Measurements from ENCODE around the gene SORCS3. TPM values are rescaled to one million over a fixed set of nuclear protein-coding genes. Genes with fewer than 3 reads are reported as not detected.

Gene SORCS3
- polyA plus RNA-seq, 4 donors = 4.2 to 21.8 (median 4.8) TPM

DNA sequence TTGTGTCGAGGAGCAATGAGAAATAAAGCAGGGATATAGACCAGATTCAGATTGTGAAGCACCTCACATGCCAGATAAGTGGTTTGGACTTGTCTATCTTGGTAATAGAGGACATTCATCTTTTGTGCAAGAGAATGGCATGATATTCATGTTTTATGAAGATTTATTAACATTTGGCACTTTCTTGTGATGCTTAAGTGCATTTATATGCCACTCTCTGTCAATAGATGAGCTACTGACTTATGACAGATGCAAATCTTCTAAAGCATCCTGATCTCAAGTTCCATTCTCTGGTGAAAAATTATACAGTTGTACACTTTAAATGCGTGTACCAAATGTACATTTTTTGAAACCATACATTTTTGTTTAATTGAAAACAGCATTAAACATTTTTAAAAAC lies 415.3 kb downstream of the SORCS3 start:
- DNase-seq (ENCODE audit: low read depth in 4 of 4, low spot score in 3 of 4) = no peak

DNA sequence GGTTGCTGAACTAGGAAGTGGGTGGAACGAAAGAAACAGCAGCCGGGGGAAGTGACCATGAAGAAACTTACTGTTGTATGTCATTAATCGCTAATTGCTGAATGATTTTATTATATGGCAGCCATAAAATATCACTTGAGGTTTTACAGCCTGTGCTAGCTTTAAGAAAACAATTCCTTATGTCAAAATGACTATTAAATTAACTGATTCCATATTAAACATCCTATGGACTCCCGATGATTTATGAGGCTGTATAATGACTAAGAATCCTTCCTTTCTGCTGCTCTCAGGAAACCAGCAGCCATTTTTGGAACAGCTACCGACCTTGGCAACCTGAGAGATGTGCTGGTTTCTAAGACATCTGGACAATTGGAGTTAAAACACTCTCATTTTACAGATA lies 421.9 kb downstream of the SORCS3 start:
- DNase-seq (ENCODE audit: low read depth in 4 of 4, low spot score in 3 of 4) = peak in 3 of 4 donors; percentile 14 to 46 (median 30)

DNA sequence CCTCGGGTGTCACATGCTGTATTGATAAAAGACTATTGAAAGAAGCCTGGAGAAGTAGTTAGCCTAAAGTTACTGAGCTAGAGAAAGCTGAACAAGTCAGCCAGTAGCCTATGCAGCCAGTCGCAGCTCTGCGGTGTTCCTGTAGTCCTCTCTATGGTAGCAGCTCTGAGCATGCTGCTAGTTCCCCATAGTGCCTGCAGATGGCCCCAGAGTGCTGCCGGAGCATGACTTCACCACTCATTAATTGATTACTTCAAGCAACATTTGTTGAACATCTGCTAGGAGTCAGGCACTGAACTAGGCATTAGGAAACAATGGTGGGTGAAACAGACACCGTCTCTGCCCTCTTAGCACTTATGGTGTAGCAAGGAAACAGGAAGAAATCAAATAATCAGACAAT lies 422.7 kb downstream of the SORCS3 start:
- peak in 3 of 4 donors; percentile 14 to 40 (median 18) for DNase-seq (ENCODE audit: low read depth in 4 of 4, low spot score in 3 of 4)

DNA sequence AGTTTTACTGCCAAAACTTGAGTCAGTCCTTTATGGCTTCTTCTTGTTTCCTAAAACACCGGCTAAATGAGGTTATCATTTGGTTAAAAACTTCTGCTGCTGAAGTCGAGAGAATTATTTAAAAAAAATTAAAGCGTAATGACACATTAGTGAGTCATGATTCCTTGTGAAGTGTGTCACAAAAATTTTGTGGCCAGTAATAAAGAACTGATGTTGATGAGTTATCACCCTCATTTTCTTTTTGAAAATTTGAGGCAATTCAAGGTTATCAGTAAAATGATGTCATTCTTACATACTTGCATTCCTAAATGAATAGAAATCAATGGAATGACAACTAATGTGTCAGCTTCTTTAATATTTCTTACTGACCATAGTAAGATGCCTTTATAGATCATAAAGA lies 427.4 kb downstream of the SORCS3 start:
- no peak for DNase-seq (ENCODE audit: low read depth in 4 of 4, low spot score in 3 of 4)

DNA sequence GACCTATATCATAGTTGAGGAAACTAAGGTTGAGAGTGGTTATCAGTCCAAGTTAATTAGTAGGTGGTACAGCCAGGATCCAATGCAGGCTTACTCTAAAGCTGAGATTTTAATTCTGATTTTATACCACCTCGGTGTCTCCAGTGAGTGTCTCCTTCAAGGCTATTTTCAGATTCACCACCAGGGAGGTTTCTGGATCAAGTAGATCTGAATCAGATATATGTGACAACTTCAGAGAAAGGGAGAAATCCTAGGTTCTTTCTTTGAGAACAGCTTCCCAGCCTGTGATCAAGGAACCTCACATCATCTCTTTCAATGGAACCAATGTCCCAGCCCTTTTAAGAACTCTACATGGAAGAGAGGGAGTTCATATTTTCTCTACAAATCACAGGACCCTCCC lies 429.2 kb downstream of the SORCS3 start:
- DNase-seq (ENCODE audit: low read depth in 4 of 4, low spot score in 3 of 4) = no peak

DNA sequence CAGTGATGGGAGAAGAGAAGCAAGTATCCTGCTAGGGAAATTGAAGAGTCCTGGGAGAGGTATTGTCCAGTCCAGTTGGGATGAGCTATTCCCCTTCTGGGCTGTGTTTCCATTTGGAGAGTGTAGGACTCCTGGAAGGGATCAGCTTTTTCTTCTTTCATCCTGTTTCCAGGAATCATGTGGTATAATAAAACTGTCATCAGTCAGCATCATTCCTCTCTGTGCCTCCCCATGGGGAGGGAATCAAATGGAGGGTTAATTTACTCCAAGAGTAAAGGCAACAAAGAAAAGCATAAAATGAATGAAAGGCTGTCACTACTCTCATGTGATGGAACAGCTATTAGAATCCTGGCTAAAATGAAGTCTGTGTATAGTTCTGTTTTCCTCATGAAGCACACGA lies 429.9 kb downstream of the SORCS3 start:
- no peak for DNase-seq (ENCODE audit: low read depth in 4 of 4, low spot score in 3 of 4)

DNA sequence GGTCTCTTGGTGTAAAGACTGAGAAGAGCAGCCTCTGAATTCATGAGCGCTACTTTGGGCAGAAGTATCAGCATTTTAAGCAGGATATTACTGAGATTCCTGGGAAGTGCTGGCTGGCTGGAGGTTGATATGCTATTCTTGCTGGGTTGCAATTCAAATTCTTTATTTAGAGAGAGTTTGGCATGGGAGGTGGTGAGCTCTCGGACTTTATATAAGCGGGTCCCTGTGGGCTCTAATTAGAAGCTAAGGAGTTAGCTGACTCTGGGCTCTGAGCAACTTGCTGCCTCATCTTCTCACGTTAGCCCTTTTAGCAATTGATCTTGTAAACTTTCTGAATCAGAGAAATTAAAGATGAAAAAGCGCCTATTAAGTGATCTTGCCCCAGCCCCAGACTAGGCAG lies 430.9 kb downstream of the SORCS3 start:
- no peak for DNase-seq (ENCODE audit: low read depth in 4 of 4, low spot score in 3 of 4)

DNA sequence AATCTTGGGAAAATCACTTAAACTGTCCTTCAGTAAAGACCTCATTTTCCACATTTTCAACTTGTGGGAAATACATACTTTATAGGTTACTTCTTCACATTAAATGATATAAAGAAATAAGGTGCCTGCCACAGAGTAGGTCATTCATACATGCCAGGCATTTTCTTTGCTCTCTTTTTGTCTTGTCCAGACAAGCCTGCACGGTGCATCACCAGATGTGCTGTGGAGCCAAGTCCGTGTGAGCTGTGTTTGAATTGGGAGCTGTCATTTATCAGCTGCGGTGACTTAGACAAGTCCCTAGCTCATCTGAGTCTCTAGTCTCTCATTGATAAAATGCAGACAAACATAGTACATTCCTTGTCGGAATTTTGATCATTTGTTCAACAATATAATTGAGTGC lies 432.9 kb downstream of the SORCS3 start:
- DNase-seq (ENCODE audit: low read depth in 4 of 4, low spot score in 3 of 4) = no peak

DNA sequence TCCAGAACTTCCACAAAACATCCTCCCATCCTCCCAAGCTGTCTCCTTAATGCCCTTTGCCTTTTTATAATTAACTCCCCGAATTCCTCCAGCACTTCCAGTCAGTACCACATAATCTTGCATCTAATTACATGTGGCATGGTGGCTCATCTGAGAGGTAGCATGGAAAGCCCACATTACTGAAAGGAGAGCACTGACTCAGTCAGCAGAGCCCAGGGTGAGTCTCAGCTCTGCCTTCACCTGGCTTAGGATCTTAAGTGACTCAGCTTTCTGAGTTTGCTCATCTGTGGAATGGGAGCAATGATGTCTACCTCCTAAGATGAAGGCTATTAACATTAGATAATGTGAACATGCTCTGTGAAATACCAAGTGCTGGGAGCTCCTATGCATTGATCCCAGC lies 433.9 kb downstream of the SORCS3 start:
- no peak for DNase-seq (ENCODE audit: low read depth in 4 of 4, low spot score in 3 of 4)

DNA sequence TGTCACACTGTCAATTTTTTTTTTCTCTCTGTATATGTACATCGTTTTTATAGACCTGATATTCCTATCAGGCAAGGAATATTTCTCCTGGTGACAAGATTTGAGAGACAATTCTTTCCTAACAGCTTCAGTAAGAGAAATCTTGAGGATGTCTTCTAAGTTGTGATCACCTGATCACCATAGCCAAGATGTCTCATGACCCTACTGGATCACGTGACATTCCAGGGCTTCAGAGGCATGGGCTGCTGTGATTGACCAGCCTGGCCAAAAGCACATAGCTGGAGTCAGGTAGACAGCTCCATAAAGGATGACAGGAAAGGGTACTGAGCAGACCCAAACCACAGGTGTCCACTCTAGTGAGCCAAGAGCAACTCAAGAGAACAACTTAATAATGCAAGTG lies 444.9 kb downstream of the SORCS3 start:
- DNase-seq (ENCODE audit: low read depth in 4 of 4, low spot score in 3 of 4) = no peak

DNA sequence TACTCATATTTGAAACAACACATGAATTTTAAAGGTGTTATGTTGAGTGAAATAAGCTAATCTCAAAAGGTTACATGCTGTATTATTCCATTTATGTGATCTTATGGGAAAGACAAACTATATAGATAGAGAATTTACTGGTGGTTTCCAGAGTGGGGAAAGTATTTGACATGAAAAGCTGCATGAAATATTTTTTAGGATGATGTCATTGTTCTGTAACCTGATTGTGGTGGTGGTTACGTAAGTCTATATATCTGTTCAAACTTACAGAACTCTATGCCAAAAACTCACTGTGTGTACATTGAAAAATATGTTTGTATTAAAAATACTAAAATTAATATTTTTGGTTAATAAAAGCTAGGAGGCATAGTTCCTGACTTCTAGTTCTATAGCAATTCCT lies 453.0 kb downstream of the SORCS3 start:
- DNase-seq (ENCODE audit: low read depth in 4 of 4, low spot score in 3 of 4) = no peak

DNA sequence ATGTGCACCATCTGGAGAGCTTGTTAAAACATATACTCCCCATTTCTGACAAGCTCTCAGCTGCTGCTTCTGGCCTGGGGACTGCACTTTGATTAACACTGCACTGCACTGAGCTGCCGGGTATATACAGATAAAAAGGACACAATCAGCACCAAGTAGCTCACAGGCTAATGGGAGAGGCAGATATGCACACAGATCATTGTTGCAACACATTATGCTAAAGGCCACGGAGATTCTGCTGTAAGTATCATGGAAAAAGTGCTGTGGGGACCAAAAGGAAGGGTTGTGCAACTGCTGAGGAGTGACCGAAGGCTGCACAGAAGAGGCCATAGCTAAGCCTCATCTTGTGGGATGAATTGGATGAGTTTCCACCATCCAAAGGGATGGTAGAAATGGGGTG lies 455.2 kb downstream of the SORCS3 start:
- DNase-seq (ENCODE audit: low read depth in 4 of 4, low spot score in 3 of 4) = no peak

DNA sequence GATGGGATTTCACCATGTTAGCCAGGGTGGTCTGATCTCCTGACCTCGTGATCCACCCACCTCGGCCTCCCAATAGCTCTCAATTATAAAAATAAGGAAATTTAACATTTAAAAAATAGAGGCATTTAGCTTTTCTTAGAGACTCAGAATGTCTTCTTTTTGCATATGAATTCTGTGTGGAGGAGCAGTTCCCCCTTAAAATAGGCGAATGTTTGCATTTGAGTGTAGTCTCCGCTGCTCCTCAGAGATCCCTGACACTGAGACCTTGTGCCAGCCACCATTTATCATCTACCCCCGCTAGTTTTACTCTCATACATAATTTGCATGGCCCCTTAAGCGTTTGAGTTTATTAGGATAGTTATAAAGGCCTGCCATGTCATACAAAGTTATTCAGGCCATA lies 461.9 kb downstream of the SORCS3 start:
- no peak for DNase-seq (ENCODE audit: low read depth in 4 of 4, low spot score in 3 of 4)

DNA sequence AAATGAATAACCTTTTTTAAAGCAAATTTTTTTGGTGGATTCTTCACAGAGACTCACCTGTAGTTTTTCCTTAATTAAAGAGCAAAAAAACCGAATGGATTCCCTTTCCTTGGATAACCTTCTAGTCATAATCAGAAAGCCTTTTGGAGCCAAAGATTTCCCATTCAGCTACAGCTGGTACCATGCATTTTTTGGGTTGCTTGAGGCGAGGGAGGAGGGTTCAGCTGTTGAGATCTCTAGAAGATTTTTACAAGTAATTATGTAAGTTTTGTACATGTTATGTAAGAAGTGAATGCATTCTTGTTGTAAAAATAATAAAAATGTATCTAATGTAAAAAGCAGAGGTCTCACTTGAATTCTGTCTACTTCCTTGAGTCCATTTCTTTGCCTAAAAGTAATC lies 463.2 kb downstream of the SORCS3 start:
- no peak for DNase-seq (ENCODE audit: low read depth in 4 of 4, low spot score in 3 of 4)

DNA sequence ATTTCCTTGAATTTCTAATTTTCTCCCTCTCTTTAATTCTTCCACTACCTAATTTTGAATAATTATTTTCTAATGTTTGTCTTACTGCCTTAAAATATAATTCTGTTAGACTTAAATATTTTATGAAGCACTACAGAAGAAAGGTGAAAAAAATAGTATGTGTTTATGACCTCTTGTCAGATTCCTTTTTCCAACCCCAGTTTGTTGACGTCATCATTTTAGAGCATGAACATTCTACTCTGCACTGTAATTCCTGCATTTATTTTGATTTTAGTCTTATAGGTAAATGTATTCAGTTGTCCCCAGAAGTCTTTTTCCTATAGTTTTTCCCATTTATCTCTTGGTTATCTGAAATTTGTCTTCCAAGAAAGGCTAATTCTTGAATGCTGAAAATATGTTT lies 468.1 kb downstream of the SORCS3 start:
- no peak for DNase-seq (ENCODE audit: low read depth in 4 of 4, low spot score in 3 of 4)

DNA sequence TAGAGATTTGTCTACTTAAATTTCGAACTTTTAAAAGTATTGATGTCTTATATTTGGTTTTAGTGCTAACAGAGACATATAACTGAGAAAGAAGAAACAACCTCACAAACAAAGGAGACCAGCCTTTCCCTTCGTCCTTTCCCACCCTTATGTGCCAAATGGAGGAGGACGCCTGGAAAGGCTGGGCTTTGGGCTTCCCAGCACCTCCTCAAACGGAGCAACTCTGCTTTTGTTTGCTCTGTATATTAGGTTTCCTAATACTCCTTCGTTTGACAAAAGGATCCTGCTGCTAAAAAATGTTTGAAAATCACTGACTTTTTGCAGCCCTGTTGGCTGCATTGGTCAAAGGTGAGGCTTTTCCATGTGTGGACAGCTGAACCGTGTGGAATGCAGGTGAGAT lies 471.8 kb downstream of the SORCS3 start:
- DNase-seq (ENCODE audit: low read depth in 4 of 4, low spot score in 3 of 4) = no peak

DNA sequence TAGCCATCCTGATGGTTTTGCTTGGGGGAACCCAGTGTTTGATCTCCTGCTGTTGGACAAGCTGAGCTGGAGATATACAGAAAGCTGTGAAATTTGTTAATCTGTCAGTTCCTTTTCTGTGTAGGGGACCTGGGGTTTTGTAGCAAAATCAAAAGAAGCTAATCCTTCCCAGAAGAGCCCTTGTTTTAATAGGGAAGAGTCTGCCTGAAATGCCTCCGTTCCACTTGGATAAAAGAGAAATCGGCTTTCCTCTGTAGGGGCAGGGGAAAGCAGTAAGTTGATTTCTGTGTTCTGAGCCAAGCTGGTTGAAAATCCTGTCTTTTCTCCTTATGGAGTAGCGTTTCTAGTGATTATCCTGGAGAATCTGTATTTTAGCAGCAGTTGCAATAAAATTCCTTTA lies 472.6 kb downstream of the SORCS3 start:
- no peak for DNase-seq (ENCODE audit: low read depth in 4 of 4, low spot score in 3 of 4)

DNA sequence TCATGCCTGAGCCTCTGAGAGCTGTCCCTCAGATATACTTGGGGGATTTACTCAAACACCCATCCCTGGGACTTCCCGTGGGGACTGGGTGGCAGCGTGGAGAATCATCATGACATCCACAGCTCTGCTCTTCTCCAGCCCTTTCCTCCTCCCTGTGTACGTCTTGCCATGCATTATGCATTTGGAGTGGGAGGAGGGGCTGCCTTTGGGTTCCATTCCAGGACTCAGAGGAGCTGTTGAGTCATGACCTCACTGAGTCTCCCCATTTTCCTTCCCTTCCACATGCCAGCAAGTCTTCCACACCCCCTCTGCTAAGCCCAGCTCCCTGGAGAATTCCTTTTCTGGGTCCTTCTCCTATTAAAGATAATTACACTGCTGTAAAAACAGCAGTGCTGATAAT lies 480.7 kb downstream of the SORCS3 start:
- DNase-seq (ENCODE audit: low read depth in 4 of 4, low spot score in 3 of 4) = no peak

DNA sequence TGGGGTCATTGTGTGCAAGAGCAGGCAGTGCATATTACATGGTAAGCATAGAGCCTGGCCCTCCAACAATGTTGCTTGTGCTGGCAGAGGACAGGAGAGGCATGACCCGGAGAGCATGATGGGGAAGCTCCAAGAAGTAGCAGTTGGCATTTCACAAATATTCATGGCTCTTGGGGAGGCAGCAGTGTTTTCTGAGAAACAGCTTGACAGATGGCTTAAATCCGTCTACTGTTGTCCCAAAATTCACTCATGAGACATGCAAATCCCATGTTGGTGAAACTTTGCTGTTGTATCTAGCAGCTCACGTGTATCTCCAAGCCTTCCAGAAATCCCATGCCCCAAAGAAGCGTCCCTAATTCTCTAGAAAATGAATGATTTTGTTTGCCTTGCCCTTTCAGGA lies 487.0 kb downstream of the SORCS3 start:
- DNase-seq (ENCODE audit: low read depth in 4 of 4, low spot score in 3 of 4) = no peak

DNA sequence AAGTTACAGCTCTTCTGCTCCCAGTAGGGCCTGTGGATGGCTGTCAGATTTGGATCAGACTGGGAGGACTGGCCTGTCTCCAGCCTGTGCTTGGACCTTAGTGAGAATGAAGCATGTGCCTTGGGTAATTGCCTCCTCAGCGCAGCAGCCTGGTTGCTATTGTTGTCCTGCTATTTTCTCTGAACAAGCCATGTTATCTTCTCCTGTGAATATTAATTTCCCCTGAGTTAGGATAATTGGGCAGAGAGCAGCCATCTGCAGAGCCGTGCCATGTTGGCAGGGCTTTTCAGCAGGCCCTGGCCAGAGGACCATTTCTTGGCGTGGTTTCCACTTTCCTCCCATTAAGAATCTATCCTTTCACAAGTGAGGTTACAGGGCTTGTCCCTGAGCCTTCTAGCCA lies 497.3 kb downstream of the SORCS3 start:
- no peak for DNase-seq (ENCODE audit: low read depth in 4 of 4, low spot score in 3 of 4)

DNA sequence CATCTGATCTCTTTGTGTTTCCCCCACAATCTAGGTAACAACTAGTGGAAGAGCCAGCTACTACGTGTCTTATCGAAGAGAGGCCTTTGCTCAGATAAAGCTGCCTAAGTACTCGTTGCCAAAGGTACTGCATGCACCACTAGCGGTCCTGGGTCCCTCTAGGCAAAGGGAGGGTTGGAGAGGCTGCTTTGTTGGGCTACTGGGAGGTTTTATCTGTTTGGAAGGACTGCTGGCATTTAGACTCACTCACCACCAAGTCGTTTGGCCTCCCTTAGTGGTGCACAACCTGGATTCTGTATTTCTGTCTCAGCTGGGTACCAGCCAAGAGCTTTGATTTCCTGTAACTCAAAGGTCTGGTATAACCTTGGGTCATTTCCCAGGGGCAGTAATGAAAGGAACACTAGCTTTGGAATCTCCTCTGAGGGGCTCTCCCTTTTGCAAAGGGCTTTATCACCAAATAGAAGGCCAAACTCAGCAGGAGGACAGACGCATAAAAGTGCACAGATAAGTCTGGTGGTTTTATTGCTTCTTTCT lies 498.3 kb downstream of the SORCS3 start:
- DNase-seq (ENCODE audit: low read depth in 4 of 4, low spot score in 3 of 4) = no peak

DNA sequence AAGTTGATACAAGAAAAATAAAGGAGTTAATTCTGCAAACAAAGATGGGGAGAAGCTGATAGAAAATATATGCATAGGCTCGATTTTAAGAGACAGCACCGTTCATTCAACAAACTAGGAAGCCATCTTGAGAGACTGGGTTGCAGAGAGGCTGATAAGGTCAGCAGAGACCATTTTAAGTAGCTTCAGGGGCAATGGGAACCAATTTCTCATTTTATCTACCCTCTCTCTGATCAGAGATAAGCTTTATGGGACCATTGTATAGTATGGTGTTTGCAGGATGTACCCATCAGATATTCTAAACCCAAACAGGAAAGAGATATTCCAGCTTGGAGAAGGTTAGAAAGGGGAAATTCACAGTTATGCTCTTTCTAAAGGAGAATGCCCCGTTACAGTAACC lies 499.5 kb downstream of the SORCS3 start:
- DNase-seq (ENCODE audit: low read depth in 4 of 4, low spot score in 3 of 4) = no peak

DNA sequence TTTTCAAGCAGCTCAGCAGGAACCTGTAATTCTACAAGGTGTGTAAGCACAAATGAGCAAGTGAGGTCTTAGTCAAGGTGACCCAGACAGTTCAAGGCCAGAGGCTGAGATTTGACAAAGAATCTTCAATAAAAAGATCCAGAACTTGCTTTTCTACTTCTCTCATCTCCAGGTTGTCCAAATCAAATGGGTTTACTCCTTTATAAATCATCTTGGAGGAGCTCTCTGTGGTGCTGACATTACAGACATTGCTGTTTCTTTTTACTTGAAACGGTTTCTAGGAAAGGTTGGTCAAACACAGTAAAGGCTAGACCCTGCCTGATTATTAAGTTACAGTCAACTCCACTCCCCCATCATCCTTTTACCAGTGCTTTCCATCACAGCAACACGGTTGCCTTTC lies 504.6 kb downstream of the SORCS3 start:
- DNase-seq (ENCODE audit: low read depth in 4 of 4, low spot score in 3 of 4) = peak in 2 of 4 donors; percentile 5 to 19

DNA sequence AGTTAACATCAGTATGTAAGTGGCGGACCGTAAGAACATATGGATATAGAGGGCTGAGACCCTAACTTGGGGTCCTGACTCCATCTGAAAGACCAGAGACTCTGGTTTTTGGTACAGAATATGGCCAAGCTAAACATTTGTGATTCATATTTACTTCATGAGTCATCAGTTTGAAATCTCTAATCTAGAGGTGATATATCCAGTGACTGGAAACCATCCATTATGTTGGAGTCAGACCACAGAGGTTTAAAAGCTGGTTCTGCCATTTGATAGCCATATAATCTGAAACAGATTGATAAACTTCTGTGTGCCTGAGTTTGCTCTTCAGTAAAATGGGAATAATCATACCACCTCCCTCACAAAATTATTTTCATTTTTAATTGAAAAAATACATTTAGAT lies 505.3 kb downstream of the SORCS3 start:
- DNase-seq (ENCODE audit: low read depth in 4 of 4, low spot score in 3 of 4) = no peak
